HepG2 (cell line): ENCODE data around the gene RABGAP1L. TPM values are rescaled to one million over a fixed set of nuclear protein-coding genes. Genes with fewer than 3 reads are reported as not detected.

Experiments
- ATAC-seq: fragments of 200-7000 bp; cut with Tn5 transposase; 3 replicates; pipeline ENCODE4 v1.9.1; 2020; ENCODE audit warnings: mild to moderate bottlenecking, moderate library complexity
- BruUV-seq: library from RNA; stranded (reverse); fragments of 400-500 nt; replicated peaks from 2 replicates; lab custom pipeline; 2021; lab: Mats Ljungman, UMichigan
- CTCF ChIA-PET: fragments of 300-600 bp; formaldehyde crosslinking; extraction: SDS; loops from one replicate; lab custom pipeline; 2021; ENCODE audit warnings: low total read pairs, inconsistent platforms, low intra/inter-chr PET ratio; lab: Yijun Ruan, JAX
- POLR2A ChIA-PET: fragments of 350-600 bp; sonication (Branson Sonifier 250); formaldehyde crosslinking; loops from one replicate; lab custom pipeline; 2020; ENCODE audit warnings: antibody characterized with exemption, inconsistent platforms; lab: Yijun Ruan, JAX
- DNase-seq: peaks from one replicate; pipeline ENCODE4 v3.0.0-alpha.2; 2015; ENCODE audit warnings: low spot score
- FAIRE-seq: peaks from 3 replicates; lab custom pipeline; 2011; peaks lifted over from hg19 to GRCh38; lab: Jason Lieb, UNC
- H2AFZ ChIP-seq: one replicate; pipeline ENCODE4 v1.6.1; 2011; ENCODE audit warnings: low read length, inconsistent platforms
- H3K27ac ChIP-seq: fragments of 300-600 bp; 3 replicates; pipeline ENCODE4 v1.8.0; 2011; ENCODE audit warnings: mixed run types, mild to moderate bottlenecking, mixed read lengths, low read length, inconsistent platforms; ENCODE audit not compliant: insufficient read depth; ENCODE audit errors: extremely low read length
- H3K27me3 ChIP-seq, 2 experiments: fragments of 200-600 bp in 1 of 2; 2 replicates in 1 of 2; 3 replicates in 1 of 2; pipeline versions ENCODE4 v1.6.0 to v1.8.0; 2011; ENCODE audit warnings: low read length in 2 of 2, mild to moderate bottlenecking in 2 of 2, moderate library complexity in 2 of 2, inconsistent platforms in 1 of 2; ENCODE audit not compliant: insufficient read depth in 2 of 2, control insufficient read depth in 1 of 2
- H3K36me3 ChIP-seq, 2 experiments: fragments of 200-600 bp in 1 of 2; replicated peaks in 1 of 2; 2 replicates in 1 of 2; 3 replicates in 1 of 2; pipeline versions ENCODE4 v1.5.1 to v1.8.0; 2011; ENCODE audit warnings: low read length in 2 of 2, inconsistent platforms in 1 of 2; ENCODE audit not compliant: insufficient read depth in 2 of 2, control insufficient read depth in 1 of 2
- H3K4me1 ChIP-seq: 2 replicates; pipeline ENCODE4 v1.5.1; 2012; ENCODE audit warnings: low read length, inconsistent platforms; ENCODE audit not compliant: insufficient read depth
- H3K4me2 ChIP-seq: 2 replicates; pipeline ENCODE4 v1.6.0; 2011; ENCODE audit warnings: low read depth, low read length, inconsistent platforms
- H3K4me3 ChIP-seq, 3 experiments: fragments of 200-600 bp in 1 of 3; sonication (generic), shearing (Covaris generic) in 1 of 3; replicated peaks in 1 of 3; 2 replicates each; pipeline ENCODE4 v1.5.1; 2011 to 2016; ENCODE audit warnings: low read length in 3 of 3, inconsistent platforms in 2 of 3, low read depth in 2 of 3, mild to moderate bottlenecking in 2 of 3, control low read depth in 1 of 3, mixed read lengths in 1 of 3; ENCODE audit not compliant: insufficient read depth in 1 of 3
- H3K79me2 ChIP-seq: one replicate; pipeline ENCODE4 v1.6.1; 2011; ENCODE audit warnings: low read length, inconsistent platforms; ENCODE audit not compliant: insufficient read depth
- H3K9ac ChIP-seq: 2 replicates; pipeline ENCODE4 v1.6.0; 2011; ENCODE audit warnings: mild to moderate bottlenecking, low read depth, low read length, inconsistent platforms; ENCODE audit not compliant: insufficient read depth
- H3K9me3 ChIP-seq: 2 replicates; pipeline ENCODE4 v1.5.1; 2012; ENCODE audit warnings: mild to moderate bottlenecking, low read length
- H4K20me1 ChIP-seq: 2 replicates; pipeline ENCODE4 v1.6.0; 2011; ENCODE audit warnings: inconsistent platforms, mild to moderate bottlenecking, low read length, moderate library complexity; ENCODE audit not compliant: insufficient read depth
- CENPT ChIP-seq: sonication (generic); formaldehyde crosslinking; IDR thresholded peaks from 2 replicates; pipeline ENCODE4 v1.8.0; 2022; ENCODE audit warnings: low read depth, mild to moderate bottlenecking, moderate library complexity, missing genetic modification reagents
- GPN1 ChIP-seq: sonication (generic); formaldehyde crosslinking; IDR thresholded peaks from 2 replicates; pipeline ENCODE4 v1.5.1; 2020; ENCODE audit warnings: missing genetic modification reagents, borderline replicate concordance
- HOXD1 ChIP-seq: sonication (generic); formaldehyde crosslinking; IDR thresholded peaks from 2 replicates; pipeline ENCODE4 v1.5.0; 2020; ENCODE audit warnings: missing genetic modification reagents
- MEIS1 ChIP-seq: sonication (generic); formaldehyde crosslinking; IDR thresholded peaks from 2 replicates; pipeline ENCODE4 v1.9.0; 2021; ENCODE audit warnings: mild to moderate bottlenecking, missing genetic modification reagents, moderate library complexity, borderline replicate concordance
- MTA3 ChIP-seq: sonication (generic); formaldehyde crosslinking; IDR thresholded peaks from 2 replicates; pipeline ENCODE4 v1.4.0; 2020; ENCODE audit warnings: missing genetic modification reagents
- MYNN ChIP-seq: sonication (generic); formaldehyde crosslinking; IDR thresholded peaks from 2 replicates; pipeline ENCODE4 v1.4.0; 2020; ENCODE audit warnings: mild to moderate bottlenecking, low read depth, missing genetic modification reagents
- PLSCR1 ChIP-seq: sonication (generic); formaldehyde crosslinking; IDR thresholded peaks from 2 replicates; pipeline ENCODE4 v1.5.0; 2020; ENCODE audit warnings: missing genetic modification reagents, mild to moderate bottlenecking, borderline replicate concordance
- SIN3B ChIP-seq: fragments of 150-350 bp; IDR thresholded peaks from 2 replicates; pipeline ENCODE4 v1.6.1; 2014; ENCODE audit warnings: low read length
- SMAD9 ChIP-seq: sonication (generic); formaldehyde crosslinking; IDR thresholded peaks from 2 replicates; pipeline ENCODE4 v1.5.1; 2020; ENCODE audit warnings: mild to moderate bottlenecking, missing genetic modification reagents
- SSRP1 ChIP-seq: IDR thresholded peaks from 2 replicates; pipeline ENCODE4 v1.6.1; 2016; ENCODE audit warnings: control low read depth
- ZBTB26 ChIP-seq: IDR thresholded peaks from 2 replicates; pipeline ENCODE4 v1.6.1; 2016; ENCODE audit warnings: missing compliant biosample characterization, missing genetic modification reagents, borderline replicate concordance
- ZNF205 ChIP-seq: IDR thresholded peaks from 2 replicates; pipeline ENCODE4 v1.6.1; 2018; ENCODE audit warnings: missing biosample characterization, missing genetic modification reagents
- ZNF354B ChIP-seq: sonication (generic); formaldehyde crosslinking; IDR thresholded peaks from 2 replicates; pipeline ENCODE4 v1.8.0; 2022; ENCODE audit warnings: mild to moderate bottlenecking, missing genetic modification reagents
- ZNF644 ChIP-seq: IDR thresholded peaks from 2 replicates; pipeline ENCODE4 v1.6.1; 2016; ENCODE audit warnings: low read depth
- ZNF746 ChIP-seq: sonication (generic); formaldehyde crosslinking; IDR thresholded peaks from 2 replicates; pipeline ENCODE4 v1.8.0; 2022; ENCODE audit warnings: mild to moderate bottlenecking, missing genetic modification reagents
- ZNF747 ChIP-seq: sonication (generic); formaldehyde crosslinking; IDR thresholded peaks from 2 replicates; pipeline ENCODE4 v1.8.1; 2023; ENCODE audit warnings: missing genetic modification reagents, mild to moderate bottlenecking, borderline replicate concordance
- ZSCAN22 ChIP-seq: sonication (generic); formaldehyde crosslinking; IDR thresholded peaks from 2 replicates; pipeline ENCODE4 v1.4.0; 2020; ENCODE audit warnings: mild to moderate bottlenecking, missing genetic modification reagents
- WGBS: methylation state at CpG from one replicate; pipeline ENCODE4 v1.1.6; 2017; ENCODE audit warnings: low lambda C conversion rate; 5-methylcytosine and 5-hydroxymethylcytosine counted together
- in situ Hi-C: cut with HindIII; loops from 2 replicates; pipeline ENCODE4 v1.10.0; 2017; ENCODE audit warnings: low pct_unique_long_range_greater_than_20kb; ENCODE audit not compliant: extremely low pct_ligation_motif_present
- intact Hi-C: fragments of 100-400 bp; cut with micrococcal nuclease; formaldehyde crosslinking; loops from one replicate; pipeline ENCODE4 v1.10.0; 2022; ENCODE audit not compliant: unreplicated experiment
- polyA plus RNA-seq, 8 experiments: library from polyadenylated mRNA; depleted of rRNA in 3 of 8; stranded (reverse) in 7 of 8; unstranded in 1 of 8; fragments of >200 nt; fragmentation: Illumina TruSeq in 4 of 8; extraction: Trizol in 4 of 8; gene quantifications; 2 replicates each; pipeline versions ENCODE4 v1.2.1 to v1.2.3, GENCODE V29; 2011 to 2016; ENCODE audit warnings: low read depth in 4 of 8, missing spikeins in 1 of 8, mixed read lengths in 1 of 8; ENCODE audit not compliant: insufficient read depth in 1 of 8
- total RNA-seq, 5 experiments: library from RNA; depleted of rRNA; stranded (reverse); fragments of >200 nt; fragmentation: Illumina TruSeq; extraction: Trizol; gene quantifications; 2 replicates each; pipeline ENCODE4 v1.2.3, GENCODE V29; 2016; ENCODE audit warnings: low read depth in 1 of 5

Gene RABGAP1L
- total and polyA plus RNA-seq, 2 of the 13 experiments (the other 11 are each of a cell fraction or from before 2014, with no cell fraction given): 7.9 to 22.6 TPM

GRCh38 chr1:174134003-174134659 is 25.2 kb upstream of the RABGAP1L start (continued):
- no peak for TF ChIP-seq ZNF747 (CRISPR knock-in tag)
- TF ChIP-seq PLSCR1 (CRISPR knock-in tag): no peak
- TF ChIP-seq ZSCAN22 (CRISPR knock-in tag): no peak
- no peak for TF ChIP-seq GPN1
- no peak for TF ChIP-seq ZNF354B
- no peak for TF ChIP-seq ZNF746 (CRISPR knock-in tag)
- no peak for TF ChIP-seq MYNN (CRISPR knock-in tag)
- TF ChIP-seq, all 625 proteins: peak for 0

GRCh38 chr1:174135211-174135610 is 24.1 kb upstream of the RABGAP1L start:
- no peak for DNase-seq
- POLR2A ChIA-PET: no interaction called here

More at GRCh38 chr1:174135211-174135610, 24.1 kb upstream of the RABGAP1L start:
- Histone ChIP-seq H3K79me2 (no peaks in the 10 kb centered on the region), H3K36me3 (no peaks in the 10 kb centered on the region), H3K4me1 (no peaks in the 10 kb centered on the region), H3K27me3 (peaks cover 0 to 2% of the 10 kb centered on the region in 2 experiments; a peak in 1 of 5 replicates), H3K4me2 (no peak overlapping the region), H4K20me1 (no peaks in the 10 kb centered on the region), H3K9me3 (no peaks in the 10 kb centered on the region), H2AFZ (no peak overlapping the region), H3K4me3 (no peak overlapping the region), H3K27ac (no peak overlapping the region), H3K9ac (no peak overlapping the region)
- BruUV-seq: no TSS peak
- 14% methylated on average over 2 of the region's 2 CpGs for WGBS
- CTCF ChIA-PET: no interaction called here
- in situ Hi-C loops (no loop called here), intact Hi-C loops (no loop called here)
- no peak for FAIRE-seq
- ATAC-seq: no peak
- no peak for TF ChIP-seq SMAD9 (CRISPR knock-in tag)
- TF ChIP-seq ZNF205 (CRISPR knock-in tag): no peak
- TF ChIP-seq CENPT (CRISPR knock-in tag): no peak
- no peak for TF ChIP-seq MTA3 (CRISPR knock-in tag)
- TF ChIP-seq ZNF644: no peak
- no peak for TF ChIP-seq SIN3B
- TF ChIP-seq HOXD1 (CRISPR knock-in tag): no peak
- no peak for TF ChIP-seq ZBTB26 (CRISPR knock-in tag)
- TF ChIP-seq MEIS1 (CRISPR knock-in tag): no peak
- no peak for TF ChIP-seq SSRP1 (CRISPR knock-in tag)
